ENCODE measurements around the gene GTF2A1. TPM values are rescaled to one million over a fixed set of nuclear protein-coding genes. Genes with fewer than 3 reads are reported as not detected.

GTF2A1 gene
- total RNA-seq, 1 donor from 2014 or later = 20.8 TPM

DNA sequence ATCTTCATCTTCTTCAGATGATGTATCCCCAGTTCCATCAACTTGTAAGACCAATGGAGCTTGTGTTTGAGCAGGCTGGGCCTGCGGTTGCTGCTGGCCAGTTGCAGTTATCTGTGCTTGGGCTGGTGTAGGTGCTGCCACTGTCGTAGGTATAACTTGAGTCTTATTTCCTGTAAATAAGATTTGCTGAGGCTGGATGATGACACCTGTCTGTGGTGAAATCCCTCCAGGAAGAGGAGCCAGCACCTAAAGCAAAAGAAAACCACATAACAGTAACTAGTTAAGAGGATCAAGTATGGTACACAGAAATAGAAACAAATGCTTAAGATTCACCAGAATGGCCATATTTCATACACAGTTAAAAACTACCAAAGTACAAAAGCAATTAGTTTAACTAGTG is 28.2 kb downstream of the GTF2A1 start:
- Histone ChIP-seq H3K36me3 (peaks cover 91% of the 10 kb centered on the region), H3K9me3 (replicated peaks) (no peaks in the 10 kb centered on the region), H3K27ac (replicated peaks) (no peak overlapping the region), H3K27me3 (ENCODE audit: low read depth) (no peaks in the 10 kb centered on the region), H3K4me3 (no peak overlapping the region), H3K4me1 (no peaks in the 10 kb centered on the region)
- DNase-seq = no peak
- intact Hi-C loops (cut with micrococcal nuclease) = no loop called here
- TF ChIP-seq, protein P1, sequence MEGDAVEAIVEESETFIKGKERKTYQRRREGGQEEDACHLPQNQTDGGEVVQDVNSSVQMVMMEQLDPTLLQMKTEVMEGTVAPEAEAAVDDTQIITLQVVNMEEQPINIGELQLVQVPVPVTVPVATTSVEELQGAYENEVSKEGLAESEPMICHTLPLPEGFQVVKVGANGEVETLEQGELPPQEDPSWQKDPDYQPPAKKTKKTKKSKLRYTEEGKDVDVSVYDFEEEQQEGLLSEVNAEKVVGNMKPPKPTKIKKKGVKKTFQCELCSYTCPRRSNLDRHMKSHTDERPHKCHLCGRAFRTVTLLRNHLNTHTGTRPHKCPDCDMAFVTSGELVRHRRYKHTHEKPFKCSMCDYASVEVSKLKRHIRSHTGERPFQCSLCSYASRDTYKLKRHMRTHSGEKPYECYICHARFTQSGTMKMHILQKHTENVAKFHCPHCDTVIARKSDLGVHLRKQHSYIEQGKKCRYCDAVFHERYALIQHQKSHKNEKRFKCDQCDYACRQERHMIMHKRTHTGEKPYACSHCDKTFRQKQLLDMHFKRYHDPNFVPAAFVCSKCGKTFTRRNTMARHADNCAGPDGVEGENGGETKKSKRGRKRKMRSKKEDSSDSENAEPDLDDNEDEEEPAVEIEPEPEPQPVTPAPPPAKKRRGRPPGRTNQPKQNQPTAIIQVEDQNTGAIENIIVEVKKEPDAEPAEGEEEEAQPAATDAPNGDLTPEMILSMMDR (IDR thresholded peaks at IDR 0.05; ENCODE audit: borderline replicate concordance) = no peak

DNA sequence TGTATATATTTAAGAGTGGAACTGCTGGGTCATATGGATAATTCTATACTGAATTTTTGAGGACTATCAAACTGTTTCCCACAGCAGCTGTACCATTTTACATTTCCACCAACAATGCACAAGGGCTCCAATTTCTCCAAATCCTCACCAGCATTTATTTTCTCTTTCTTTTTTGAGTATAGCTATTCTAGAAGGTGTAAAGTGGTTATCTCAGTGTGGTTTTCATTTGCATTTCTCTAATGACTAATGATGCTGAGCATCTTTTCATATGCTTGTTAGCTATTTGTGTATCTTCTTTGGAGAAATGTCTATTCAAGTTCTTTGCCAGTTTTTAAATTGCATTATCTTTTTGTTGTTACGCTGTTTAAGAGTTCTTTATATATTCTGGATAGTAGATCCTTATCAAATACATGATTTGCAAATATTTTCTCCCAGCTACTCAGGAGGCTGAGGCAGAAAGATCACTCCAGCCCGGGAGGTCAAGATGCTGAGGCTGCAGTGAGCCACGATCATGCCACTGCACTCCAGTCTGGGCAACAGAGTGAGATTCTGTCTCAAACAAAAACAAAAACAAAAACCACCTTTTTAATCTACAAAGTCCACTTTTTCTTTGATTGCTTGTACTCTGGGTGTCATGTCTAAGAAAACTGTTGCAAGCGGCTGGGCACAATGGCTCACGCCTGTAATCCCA is 32.8 kb downstream of the GTF2A1 start:
- H3K4me1 ChIP-seq = peaks cover 5% of the 10 kb centered on the region
- intact Hi-C loops (cut with micrococcal nuclease) = no loop called here
- H3K9me3 ChIP-seq (replicated peaks) = no peaks in the 10 kb centered on the region
- H3K27me3 ChIP-seq (ENCODE audit: low read depth) = no peaks in the 10 kb centered on the region
- no peak for DNase-seq
- TF ChIP-seq, protein P1 (IDR thresholded peaks at IDR 0.05; ENCODE audit: borderline replicate concordance) = no peak
- H3K36me3 ChIP-seq = peaks cover 80% of the 10 kb centered on the region
- H3K4me3 ChIP-seq = no peak overlapping the region
- H3K27ac ChIP-seq (replicated peaks) = no peak overlapping the region

DNA sequence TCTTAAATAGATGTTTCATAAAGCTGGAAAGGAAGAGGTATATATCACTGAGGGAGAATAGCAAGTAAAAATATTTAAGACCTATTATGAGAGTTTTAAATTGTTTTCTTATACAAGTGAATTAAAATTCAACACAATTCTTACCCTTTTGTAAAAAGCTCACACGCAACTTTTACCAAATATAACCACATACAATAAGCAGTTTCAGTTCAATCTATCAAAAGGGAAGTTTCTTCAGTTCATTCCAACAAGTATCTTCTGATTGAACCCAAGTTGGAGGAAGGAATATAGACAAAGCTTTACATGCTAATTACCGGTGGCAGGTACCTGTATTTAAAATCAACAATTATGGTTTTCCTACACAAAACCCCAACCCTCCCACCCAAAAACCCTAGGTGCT is 41.1 kb downstream of the GTF2A1 start:
- no peak for DNase-seq
- intact Hi-C loops (cut with micrococcal nuclease) = no loop called here
- Histone ChIP-seq H3K27ac (replicated peaks) (no peak overlapping the region), H3K36me3 (peaks cover 19% of the 10 kb centered on the region), H3K9me3 (replicated peaks) (no peaks in the 10 kb centered on the region), H3K4me1 (peaks cover 35% of the 10 kb centered on the region), H3K4me3 (no peak overlapping the region), H3K27me3 (ENCODE audit: low read depth) (no peaks in the 10 kb centered on the region)
- TF ChIP-seq, protein P1 (IDR thresholded peaks at IDR 0.05; ENCODE audit: borderline replicate concordance) = no peak

DNA sequence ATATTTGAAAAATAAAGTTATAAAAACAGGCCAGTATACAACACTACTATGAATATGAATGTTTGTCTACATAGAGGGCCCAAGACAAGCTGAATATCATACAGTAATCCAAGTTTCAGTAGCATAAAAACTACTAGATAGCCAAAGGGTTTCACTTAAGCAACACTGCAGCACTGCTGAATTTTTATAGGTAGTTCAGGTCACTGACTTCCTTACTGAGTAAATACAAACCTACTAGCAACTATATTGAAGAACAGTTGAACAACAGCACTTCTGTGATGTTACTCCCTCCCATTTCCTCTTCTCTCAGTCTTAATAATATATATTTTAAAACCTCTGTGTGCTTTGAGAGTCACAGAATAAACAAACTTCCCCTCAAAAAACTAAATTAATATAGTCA is 42.7 kb downstream of the GTF2A1 start:
- H3K4me3 ChIP-seq = peak overlapping the region; percentile 27
- peaks cover 31% of the 10 kb centered on the region for H3K4me1 ChIP-seq
- H3K36me3 ChIP-seq = peaks cover 11% of the 10 kb centered on the region
- intact Hi-C loops (cut with micrococcal nuclease) = no loop called here
- no peaks in the 10 kb centered on the region for H3K27me3 ChIP-seq (ENCODE audit: low read depth)
- TF ChIP-seq, protein P1 (IDR thresholded peaks at IDR 0.05; ENCODE audit: borderline replicate concordance) = no peak
- peak overlapping the region; percentile 22 for H3K27ac ChIP-seq (replicated peaks)
- no peak for DNase-seq
- H3K9me3 ChIP-seq (replicated peaks) = no peaks in the 10 kb centered on the region

DNA sequence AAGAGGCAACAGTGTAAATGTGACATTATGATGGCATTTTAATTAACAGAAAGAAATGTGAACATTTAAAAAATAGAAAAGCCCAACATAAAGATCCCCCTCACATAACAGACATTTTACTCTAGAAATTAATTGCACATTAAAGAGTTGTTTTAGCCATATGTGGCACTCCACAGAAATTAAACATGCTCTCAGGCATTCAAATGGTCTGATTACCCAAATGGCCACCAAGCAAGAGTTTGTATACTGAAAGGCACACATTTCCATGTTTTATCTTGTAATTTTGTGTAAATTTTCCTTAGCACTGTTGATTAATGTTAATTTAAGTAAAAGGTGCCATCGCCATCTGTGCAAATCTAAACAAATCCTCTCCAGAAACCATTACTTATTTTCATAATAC is 43.5 kb downstream of the GTF2A1 start:
- peaks cover 23% of the 10 kb centered on the region for H3K4me1 ChIP-seq
- TF ChIP-seq, protein P1 (IDR thresholded peaks at IDR 0.05; ENCODE audit: borderline replicate concordance) = no peak
- H3K36me3 ChIP-seq = peaks cover 11% of the 10 kb centered on the region
- H3K27ac ChIP-seq (replicated peaks) = peak overlapping the region; percentile 22
- peak overlapping the region; percentile 27 for H3K4me3 ChIP-seq
- no peaks in the 10 kb centered on the region for H3K27me3 ChIP-seq (ENCODE audit: low read depth)
- DNase-seq = no peak
- intact Hi-C loops (cut with micrococcal nuclease) = no loop called here
- no peaks in the 10 kb centered on the region for H3K9me3 ChIP-seq (replicated peaks)
